Measurements from ENCODE around the gene AFG3L2.
A peak's percentile ranks its signal among the peaks of the same experiment; 100 is the strongest.

The AFG3L2 gene

DNA sequence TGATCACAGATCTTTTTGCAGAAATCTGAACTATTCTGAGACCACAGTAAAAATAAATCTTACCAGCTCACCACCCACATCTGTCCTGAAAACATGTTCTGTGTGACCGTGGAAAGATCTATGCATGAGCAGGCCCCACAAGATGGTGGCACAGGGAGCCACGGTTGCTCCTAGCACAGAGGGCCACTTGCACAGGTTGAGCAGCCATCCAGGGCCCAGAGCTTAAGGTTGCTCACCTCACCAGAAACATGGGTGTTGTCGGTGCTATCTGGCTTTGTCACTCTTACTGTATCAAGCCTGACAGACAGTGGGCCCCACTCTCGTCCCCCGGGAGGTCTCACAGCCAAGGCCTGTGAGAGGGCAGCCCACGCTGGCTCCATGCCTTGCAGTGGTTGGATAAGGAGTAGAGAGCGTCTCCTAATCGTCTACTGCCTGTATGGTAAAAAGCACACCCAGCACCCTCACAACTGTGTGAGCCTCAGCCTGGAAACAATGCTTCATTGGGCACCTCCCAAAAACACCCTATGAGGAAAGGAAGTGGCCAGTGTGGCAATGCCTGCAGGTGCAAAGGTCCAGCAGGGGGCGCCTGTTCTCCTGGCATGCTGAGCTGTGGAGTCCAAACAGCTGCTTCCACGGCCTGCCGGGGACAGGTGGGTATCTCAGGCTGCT lies 49.4 kb downstream of the AFG3L2 start:
- DNase-seq, result peak in 17 of 56 donors; percentile 4 to 69 (median 30)

DNA sequence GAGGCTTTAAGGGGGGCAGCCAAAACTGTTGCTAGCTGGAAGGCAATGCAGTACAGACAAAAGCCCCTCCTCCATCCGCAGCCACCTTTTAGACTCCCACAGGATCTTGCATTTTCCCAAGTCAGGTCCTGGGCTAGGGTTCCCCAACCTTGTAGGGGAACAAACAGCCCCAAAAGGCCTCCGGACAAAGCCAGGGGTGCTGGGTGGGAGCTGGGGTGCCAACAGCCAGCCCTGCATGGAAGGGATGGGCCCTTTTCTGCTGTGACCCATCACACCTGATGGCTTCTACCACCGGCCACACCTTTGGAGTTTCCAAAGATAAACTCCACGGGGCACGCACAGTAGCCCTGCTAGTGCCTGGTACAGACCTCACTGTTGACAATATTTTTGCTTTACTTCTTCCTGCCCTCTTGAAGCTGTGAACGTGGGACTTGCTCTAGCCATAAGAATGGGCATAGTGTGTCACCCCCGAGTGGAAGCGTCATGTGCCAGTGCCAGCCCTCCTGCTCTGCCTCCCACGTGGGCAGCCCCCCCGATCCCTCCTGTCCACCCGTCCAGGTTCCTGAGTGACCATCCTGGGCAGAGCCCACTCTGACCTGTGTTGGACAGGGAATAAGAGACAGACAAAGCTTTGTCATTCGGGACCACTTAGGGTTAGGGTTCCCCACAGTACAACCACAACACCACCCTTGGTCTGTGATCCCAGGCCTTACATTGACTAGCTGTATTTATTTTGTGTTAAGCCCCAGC lies 50.1 kb downstream of the AFG3L2 start:
- no peak for DNase-seq

DNA sequence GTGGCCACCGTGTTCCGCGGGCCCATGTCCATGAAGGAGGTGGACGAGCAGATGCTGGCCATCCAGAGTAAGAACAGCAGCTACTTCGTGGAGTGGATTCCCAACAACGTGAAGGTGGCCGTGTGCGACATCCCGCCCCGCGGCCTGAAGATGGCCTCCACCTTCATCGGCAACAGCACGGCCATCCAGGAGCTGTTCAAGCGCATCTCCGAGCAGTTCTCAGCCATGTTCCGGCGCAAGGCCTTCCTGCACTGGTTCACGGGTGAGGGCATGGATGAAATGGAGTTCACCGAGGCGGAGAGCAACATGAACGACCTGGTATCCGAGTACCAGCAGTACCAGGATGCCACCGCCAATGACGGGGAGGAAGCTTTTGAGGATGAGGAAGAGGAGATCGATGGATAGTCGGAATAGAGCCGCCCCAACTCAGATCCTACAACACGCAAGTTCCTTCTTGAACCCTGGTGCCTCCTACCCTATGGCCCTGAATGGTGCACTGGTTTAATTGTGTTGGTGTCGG lies 51.2 kb downstream of the AFG3L2 start:
- DNase-seq, result no peak

DNA sequence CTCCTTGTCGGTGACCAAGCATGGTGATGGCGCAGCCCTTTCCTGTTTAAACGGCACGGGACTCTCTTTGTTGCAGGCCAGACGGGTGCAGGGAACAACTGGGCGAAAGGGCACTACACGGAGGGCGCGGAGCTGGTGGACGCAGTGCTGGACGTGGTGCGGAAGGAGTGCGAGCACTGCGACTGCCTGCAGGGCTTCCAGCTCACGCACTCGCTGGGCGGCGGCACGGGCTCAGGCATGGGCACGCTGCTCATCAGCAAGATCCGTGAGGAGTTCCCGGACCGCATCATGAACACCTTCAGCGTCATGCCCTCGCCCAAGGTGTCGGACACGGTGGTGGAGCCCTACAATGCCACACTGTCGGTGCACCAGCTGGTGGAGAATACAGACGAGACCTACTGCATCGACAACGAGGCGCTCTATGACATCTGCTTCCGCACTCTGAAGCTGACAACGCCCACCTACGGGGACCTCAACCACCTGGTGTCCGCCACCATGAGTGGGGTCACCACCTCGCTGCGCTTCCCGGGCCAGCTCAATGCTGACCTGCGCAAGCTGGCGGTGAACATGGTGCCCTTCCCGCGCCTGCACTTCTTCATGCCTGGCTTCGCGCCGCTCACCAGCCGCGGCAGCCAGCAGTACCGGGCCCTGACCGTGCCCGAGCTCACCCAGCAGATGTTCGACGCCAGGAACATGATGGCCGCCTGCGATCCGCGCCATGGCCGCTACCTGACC lies 51.9 kb downstream of the AFG3L2 start:
- no peak for DNase-seq

DNA sequence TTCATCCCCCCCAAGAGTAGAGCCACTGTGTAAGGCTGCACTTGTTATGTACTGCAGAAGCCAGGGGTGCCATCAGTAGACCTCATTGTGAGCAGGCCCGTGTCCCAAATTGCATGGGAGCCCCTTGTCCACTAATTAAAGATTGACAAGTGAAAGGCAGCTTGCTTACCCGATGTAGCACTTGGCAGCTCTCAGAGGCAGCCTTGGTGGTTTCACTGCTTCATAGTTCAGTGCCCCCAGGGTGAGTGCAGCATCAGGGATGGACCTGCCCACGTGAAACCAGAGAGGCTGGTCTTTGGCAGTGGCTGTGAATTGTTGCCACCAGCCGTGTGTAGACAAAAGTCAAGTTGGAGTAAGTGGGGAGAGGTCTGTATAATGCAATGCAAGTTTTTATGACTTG lies 55.7 kb downstream of the AFG3L2 start:
- no peak for DNase-seq

DNA sequence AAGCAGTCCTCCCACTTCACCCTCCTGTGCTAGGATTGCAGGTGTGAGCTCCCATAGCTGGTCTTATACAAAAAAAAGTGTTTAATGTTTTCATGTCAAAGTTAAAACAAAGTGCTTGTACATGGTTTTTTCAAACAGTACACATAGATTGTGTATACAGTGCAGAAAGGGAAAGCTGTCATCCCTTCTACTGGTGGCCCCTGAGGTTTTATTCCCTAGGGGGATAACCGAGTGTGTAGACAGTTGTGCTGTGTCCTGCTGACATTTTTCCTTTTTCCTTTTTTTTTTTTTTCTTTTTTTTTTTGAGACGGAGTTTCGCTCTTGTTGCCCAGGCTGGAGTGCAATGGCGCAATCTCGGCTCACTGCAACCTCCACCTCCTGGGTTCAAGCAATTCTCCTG lies 58.2 kb downstream of the AFG3L2 start:
- no peak for DNase-seq

DNA sequence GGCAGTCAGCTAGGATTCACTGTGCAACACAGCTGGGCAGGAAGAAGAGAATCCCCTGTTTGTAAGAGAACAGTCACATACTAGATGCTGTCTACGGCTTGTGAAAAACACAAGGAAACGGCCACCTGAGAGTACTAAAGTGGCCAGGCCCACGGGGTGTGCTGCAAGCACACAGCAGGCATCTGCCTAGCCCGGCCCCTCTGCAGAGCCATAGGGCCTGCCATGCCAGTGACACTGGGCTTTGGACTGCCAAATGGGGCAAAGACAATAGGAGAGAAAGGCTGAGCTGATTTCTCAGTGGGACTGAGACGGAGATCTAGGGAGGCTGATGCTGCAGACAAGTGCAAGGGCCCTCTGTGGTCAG lies 58.7 kb downstream of the AFG3L2 start:
- no peak for DNase-seq

DNA sequence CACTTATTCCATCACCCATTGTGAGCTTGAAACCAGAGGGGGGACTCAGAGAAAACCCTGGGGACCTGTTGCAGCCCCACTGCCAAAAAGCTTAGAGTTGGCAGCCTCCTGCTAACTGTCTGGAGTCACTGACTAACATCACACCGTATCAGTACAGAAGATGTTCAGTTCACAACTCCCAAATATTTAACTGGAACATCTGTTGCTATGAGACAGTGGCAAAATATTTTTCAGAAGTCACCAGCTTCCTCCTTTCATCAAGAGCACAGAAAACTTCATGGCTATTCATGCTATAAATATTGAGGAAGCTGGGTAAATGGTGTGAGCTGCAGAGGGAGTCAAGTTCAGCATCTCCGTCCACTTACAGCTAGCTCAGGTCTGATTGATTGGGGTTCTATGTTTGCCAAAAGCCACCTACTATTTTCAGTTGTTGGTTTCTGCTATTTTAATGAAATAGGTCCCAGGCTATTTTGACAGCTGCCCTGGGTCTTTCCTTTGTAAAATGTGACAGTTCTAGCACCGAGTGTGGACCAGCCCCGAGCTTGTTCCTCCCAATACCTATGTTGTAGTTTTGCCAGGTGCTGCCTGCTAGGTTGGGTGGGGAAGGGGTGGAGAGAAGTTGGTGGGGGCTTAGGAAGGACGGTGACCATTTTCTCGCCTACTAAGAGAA lies 59.2 kb downstream of the AFG3L2 start:
- no peak for DNase-seq

DNA sequence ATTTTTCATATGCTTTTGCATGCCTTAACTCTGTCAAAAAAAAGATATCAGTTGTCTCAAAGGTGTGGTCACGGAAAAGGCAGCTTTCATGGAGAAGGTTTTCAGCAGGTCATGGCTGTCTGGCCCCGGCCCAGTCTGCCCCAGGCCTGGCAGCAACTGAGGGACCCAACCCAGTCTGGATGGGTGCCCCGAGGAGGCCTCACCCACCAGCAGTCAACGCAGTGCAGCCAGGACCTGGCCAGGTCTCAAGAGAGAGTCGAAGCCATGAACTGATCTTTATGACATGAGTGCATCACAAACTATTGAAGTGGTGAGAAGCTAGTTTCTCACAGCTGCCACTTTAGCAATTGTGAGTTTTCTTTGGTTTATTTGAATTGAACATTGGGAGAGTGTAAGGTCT lies 61.1 kb downstream of the AFG3L2 start:
- DNase-seq, result no peak

DNA sequence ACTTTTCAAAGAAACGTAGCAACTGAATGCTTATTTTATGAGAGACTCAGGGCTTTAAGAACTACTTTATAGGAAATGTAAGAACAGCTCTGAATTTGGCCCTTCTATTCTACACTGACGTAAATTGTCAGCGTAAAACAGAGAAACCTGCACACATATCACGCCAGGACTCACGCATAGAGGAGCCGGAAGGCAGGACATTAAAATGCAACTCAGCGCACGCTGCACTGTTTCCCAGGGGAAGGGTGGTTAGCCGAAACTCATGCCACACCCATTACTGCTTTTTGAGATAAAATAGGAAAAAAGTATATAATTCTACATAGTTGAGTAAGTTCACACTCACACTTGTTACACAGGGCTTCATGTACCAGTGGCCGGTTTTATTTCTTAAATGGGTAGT lies 61.5 kb downstream of the AFG3L2 start:
- no peak for DNase-seq

DNA sequence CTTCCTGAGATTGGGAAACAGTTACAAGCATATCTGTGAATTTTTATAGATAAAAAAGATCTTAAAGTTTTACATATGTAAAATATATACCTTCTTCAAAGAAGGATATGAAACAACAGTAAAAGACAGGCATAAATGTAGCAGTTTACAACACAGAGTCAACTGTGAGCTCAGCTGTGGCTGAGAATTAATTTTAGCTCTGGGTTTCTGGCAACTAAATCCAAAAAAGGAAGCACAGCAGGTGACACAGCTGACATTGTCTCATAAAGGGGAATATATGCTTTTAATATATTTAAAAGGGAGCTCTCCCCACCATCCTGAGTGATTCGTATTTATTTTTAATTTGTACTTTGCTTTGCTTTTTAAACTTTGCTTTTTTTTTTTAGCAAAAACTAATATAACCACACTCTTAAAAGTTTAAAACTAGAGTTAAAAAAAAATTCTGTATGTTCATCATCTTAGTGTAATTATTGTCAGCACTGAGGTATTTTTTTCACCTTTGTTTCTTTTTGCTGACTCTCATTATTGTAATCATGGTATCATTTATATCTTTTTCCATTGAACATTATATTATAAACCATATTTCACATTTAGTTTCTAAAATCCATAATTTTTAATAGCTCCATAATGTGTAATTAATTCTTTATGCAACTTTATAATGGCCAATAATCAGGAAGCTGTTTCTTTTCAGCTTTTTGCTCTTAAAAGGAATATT lies 62.3 kb downstream of the AFG3L2 start:
- no peak for DNase-seq

DNA sequence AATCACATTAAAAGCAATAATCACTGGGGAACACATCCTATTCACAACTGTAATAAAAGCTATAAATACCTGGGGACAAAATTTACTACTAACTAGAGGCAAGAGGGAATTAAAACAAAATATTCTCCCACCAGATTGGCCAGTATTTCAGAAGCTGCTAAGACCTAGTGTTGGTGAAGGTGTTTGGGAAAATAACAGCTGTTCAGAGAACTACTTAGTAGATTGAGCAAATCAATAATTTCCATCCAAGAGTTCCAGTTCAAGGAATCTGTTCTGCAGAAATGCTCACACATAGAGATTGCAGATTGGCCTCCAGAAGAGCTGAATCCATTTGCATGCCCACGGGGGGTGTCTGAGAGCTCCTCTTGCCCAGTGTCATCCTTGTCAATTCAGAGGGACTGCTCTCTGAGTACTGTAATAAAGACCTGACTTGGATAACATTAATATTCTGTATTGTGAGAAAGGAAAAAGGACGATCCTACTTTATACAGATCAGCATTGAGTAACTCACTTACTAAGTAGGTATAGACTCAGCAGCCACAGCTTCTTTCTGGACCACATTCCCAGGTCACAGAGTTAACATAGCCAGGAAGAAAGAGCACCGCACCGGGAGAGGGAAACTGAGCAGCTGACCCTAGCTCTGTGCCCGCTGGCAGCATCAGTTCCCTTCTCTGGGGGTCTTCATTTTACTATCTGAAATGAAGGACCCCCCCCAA lies 63.3 kb downstream of the AFG3L2 start:
- no peak for DNase-seq

DNA sequence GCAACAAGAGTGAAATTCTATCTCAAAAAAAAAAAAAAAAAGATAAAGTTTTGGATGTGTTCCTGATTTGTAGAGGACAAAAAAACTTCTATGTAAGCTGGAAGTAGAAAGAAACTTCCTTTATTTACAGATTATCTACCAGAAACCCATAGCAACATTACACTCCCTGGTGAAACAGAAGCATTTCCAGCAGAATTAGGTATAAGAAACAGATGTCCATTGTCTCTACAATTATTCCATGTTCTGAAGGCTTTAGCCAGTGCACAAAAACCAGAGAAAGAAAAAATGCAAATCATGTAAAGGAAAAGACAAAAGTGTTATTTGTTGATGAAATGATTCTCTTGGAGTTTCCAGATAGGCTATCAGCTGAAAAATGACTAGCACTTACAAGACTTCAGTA lies 64.1 kb downstream of the AFG3L2 start:
- DNase-seq, result no peak

DNA sequence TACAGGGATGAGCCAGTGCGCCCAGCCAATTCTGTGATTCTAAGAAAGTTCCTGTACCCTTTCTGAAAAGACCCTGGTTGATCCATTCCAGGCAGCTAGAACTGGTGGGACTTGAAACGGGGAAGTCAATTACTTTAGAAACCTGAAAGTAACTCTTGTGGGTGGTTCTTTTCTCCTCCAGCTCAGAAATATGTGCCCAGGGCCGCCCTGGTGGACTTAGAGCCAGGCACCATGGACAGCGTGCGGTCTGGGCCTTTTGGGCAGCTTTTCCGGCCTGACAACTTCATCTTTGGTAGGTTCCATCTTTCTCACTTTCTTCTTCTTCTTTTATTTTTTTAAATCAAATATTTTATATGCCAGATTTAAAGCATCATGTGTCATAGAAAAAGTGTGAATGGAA lies 66.3 kb downstream of the AFG3L2 start:
- no peak for DNase-seq

DNA sequence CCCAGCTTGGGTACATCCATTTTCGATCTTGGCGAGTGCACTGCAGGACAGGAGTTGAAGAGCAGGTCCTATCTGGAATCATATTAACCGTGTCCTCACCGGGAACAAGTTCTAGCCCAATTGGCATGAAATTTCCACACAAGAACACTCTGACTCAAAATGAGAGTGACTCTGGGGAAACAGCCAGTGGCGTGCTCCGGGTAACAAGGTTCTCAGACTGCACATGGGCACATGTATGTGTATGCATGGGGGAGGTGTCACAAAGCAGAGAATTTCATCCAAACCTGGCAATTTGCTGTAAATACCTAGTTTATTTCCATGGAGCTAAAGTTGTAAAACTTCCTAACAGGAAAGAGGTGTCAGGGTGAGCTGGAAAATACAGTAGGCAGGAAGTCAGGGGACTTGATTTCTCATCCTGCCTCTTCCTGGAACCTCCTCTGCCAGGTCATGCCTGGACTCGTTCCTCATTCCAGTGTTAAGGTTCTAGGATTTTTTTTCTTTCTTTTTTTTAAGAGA lies 67.3 kb downstream of the AFG3L2 start:
- DNase-seq, result no peak

DNA sequence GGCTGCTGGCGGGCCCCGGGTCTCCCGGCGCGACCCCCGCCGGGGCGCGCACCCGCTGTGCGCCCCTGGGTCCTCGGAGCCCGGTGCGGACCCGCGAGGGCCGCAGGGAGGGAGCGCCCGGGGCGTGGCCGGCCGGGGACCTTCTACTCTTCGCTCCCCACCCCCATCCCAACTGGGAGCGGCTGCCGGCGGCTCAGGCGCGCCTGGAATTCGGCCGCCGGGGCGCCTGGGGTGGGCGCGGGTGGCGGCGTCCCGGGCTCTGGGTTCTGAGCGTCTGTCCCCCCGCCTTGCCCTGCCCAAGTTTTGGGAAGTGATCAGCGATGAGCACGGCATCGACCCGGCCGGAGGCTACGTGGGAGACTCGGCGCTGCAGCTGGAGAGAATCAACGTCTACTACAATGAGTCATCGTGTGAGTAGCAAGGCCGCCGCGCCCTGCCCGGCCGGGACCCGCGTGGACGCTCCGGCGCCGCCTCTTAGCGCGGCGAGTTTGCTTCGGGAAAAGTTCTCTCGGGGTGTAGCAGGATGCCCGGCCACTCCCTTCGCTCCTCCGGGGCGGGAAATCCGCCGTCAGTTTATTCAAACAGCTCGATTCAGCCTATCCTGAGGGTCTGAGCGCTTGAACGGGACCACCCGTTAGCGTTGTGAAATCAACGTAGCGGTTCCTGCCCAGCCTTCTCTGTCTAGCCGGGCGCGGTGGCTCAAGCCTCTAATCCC lies 68.5 kb downstream of the AFG3L2 start:
- peak in 2 of 56 donors; percentile 15 to 17 for DNase-seq

DNA sequence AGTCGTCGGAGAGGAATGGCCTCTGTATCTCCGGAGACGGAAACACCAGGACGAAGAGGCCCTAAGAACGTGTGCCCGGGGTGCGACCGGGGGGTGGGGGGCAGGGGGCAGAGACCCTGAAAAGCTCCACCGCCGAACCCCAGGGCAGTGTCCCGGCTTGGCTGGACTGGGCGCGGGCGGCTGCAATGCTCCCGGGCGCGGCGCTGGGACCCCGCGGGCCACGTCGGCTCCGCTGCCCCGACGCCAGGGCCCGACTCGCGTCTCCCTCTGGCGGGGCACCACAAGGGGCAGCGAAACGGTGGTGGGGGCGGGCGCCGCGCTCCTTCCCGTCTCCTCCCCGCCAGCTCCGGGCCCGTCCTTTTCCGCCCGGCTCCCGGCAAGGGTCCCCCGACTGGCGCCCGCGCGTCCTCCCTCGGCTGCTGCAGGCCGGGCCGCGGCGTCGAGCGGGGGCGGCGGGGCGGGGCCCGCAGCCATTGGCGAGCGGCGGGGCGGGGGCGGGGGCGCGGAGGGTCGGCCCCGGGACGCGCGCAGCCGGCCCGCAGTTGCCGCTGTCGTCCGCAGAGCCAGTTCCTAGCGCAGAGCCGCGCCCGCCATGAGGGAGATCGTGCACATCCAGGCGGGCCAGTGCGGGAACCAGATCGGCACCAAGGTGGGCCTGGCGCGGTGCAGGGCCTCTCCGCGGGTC lies 69.2 kb downstream of the AFG3L2 start, which contains the start of gene TUBB6:
Gene TUBB6, plus strand, starts transcription at position 541 of the 685 bp plus-strand sequence. Its CDS starts 52 bp downstream, at position 593.
- DNase-seq, result no peak
